Thymus (tissue), 11 donors: ENCODE measurements around the gene BANK1. TPM values are rescaled to one million over a fixed set of nuclear protein-coding genes. Genes with fewer than 3 reads are reported as not detected.
"Not testable (repeated sequence)": the region's sequence is repeated elsewhere in the genome, so short reads cannot be mapped to it uniquely, and the experiment has no call there.

Experiments
- DNase-seq, 9 donors: peaks; one replicate each; pipeline ENCODE4 v3.0.0-alpha.2; 2013; ENCODE audit warnings: low spot score in 9 of 9, low read depth in 6 of 9, missing footprints in 1 of 9
- H3K27ac ChIP-seq, 2 donors: one replicate each; pipeline ENCODE4 v1.5.1; 2013; ENCODE audit warnings: control low read depth in 1 of 2, low read depth in 1 of 2, low read length in 1 of 2, mild to moderate bottlenecking in 1 of 2, moderate library complexity in 1 of 2
- H3K27me3 ChIP-seq, 2 donors: one replicate each; pipeline ENCODE4 v1.5.1; 2013; ENCODE audit warnings: low read length in 1 of 2; ENCODE audit not compliant: control insufficient read depth in 2 of 2, insufficient read depth in 1 of 2
- H3K36me3 ChIP-seq, 2 donors: one replicate each; pipeline ENCODE4 v1.5.1; 2013; ENCODE audit warnings: low read length in 1 of 2, mild to moderate bottlenecking in 1 of 2, moderate library complexity in 1 of 2; ENCODE audit not compliant: control insufficient read depth in 2 of 2, insufficient read depth in 2 of 2
- H3K4me1 ChIP-seq, 2 donors: one replicate each; pipeline ENCODE4 v1.5.1; 2013; ENCODE audit warnings: low read length in 2 of 2; ENCODE audit not compliant: control insufficient read depth in 2 of 2, insufficient read depth in 2 of 2
- H3K4me3 ChIP-seq, 2 donors: one replicate each; pipeline ENCODE4 v1.5.1; 2013; ENCODE audit warnings: low read length in 2 of 2, control low read depth in 1 of 2, mild to moderate bottlenecking in 1 of 2
- H3K9me3 ChIP-seq, 2 donors: one replicate each; pipeline ENCODE4 v1.5.1; 2013; ENCODE audit warnings: low read length in 1 of 2, mild to moderate bottlenecking in 1 of 2; ENCODE audit not compliant: control insufficient read depth in 2 of 2, insufficient read depth in 1 of 2
- WGBS: extraction: QIAGEN DNeasy Blood & Tissue Kit; methylation state at CpG from one replicate; pipeline ENCODE4 v1.1.7; 2013; 5-methylcytosine and 5-hydroxymethylcytosine counted together
- polyA plus RNA-seq: library from polyadenylated mRNA; stranded (reverse); fragments of 200-250 nt; gene quantifications from one replicate; pipeline ENCODE4 v1.2.3, GENCODE V29; 2013
- total RNA-seq: library from RNA; stranded (reverse); fragments of 120-200 nt; gene quantifications from one replicate; pipeline ENCODE4 v1.2.4, GENCODE V29; 2013
- donor health status: healthy.

Gene BANK1
- total and polyA plus RNA-seq, 2 donors, result 1.7 to 10.9 TPM

DNA sequence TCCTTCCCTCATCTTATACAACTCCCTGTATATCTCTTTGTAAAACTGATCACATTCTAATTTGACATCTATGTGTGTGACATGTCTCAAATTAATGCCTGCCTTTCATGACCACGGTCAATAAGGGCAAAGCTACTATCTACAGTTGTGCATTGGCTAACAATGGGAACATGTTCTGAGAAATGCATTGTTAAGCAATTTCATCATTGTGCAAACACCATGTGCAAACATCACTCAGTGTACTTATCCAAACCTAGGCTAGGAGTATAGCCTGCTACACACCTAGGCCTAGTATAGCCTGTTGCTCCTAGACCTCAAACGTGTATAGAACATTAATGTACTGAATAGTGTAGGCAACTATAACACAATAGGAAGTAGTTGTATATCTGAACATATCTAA is 95.0 kb downstream of the BANK1 start:
- no peaks in the 10 kb centered on the region for H3K4me1 ChIP-seq
- no peaks in the 10 kb centered on the region for H3K36me3 ChIP-seq
- DNase-seq, result no peak
- no peak overlapping the region for H3K27ac ChIP-seq
- H3K27me3 ChIP-seq, result no peaks in the 10 kb centered on the region
- H3K4me3 ChIP-seq, result no peak overlapping the region
- WGBS, result 72% methylated on average over 2 of the region's 2 CpGs
- no peaks in the 10 kb centered on the region for H3K9me3 ChIP-seq

DNA sequence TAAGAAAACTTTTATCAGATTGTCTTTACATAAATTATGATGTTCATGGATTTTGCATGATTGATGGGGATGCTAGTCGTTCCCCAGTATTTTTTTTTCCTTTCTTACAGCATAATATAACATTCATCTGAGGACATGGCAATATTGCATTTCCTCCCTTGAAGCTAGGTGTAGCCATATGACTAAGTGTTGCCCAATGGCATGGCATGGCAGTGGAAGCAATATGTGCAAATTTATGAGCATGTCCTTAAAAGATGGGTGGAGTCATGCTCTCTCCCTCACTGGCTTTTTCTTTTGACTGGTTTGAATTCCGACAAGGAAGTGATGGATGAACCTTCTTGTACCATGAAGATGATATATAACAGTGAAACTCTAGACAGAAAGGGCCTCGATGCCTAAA is 96.3 kb downstream of the BANK1 start:
- H3K4me3 ChIP-seq, result no peak overlapping the region
- H3K27me3 ChIP-seq, result no peaks in the 10 kb centered on the region
- H3K4me1 ChIP-seq, result no peaks in the 10 kb centered on the region
- no peak for DNase-seq
- H3K36me3 ChIP-seq, result no peaks in the 10 kb centered on the region
- no peak overlapping the region for H3K27ac ChIP-seq
- no peaks in the 10 kb centered on the region for H3K9me3 ChIP-seq
- WGBS, result 95% methylated on average over 3 of the region's 3 CpGs

DNA sequence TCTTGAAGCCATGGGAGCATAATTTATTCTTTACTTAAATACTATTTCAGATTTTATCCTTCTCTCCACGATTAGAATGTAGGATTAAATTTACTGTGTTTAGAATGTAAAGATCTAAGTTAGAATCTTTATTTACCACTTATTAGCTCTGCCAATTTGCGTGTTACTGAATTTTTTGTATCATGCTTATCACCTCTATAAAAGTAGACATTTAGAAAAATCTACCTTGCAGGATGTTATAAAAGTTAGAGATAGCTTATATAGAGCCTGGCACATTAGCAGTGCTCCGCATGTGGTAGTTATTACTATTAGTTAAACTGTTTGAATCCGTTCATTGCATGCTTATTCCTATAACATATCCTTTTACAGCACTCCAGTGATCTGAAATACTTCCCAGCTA is 97.9 kb downstream of the BANK1 start:
- H3K4me1 ChIP-seq, result no peaks in the 10 kb centered on the region

DNA sequence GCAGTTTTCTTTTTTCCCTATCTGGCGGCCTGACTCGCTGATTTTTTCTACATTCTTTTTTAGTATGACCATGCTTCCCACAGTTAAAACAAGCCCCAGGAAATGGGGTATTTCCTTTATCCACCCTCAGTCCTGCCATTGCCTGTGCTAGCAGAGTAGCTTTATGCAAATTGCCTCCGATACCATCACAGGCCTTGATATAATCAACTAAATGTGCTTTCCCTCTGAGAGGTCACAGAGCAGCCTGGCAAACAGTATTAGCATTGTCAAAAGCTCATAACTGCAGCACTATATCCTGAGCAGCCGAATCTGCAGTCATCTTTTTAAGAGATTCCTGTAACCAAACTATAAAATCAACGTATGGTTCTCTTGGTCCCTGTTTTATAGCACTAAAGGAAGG is 115.0 kb downstream of the BANK1 start:
- WGBS, result 93% methylated on average over 5 of the region's 5 CpGs
- not testable (repeated sequence) for DNase-seq, H3K27me3 ChIP-seq, H3K4me3 ChIP-seq, H3K27ac ChIP-seq, H3K4me1 ChIP-seq, H3K9me3 ChIP-seq, H3K36me3 ChIP-seq

More for the DNA sequence above, 97.9 kb downstream of the BANK1 start:
- Histone ChIP-seq H3K9me3 (no peaks in the 10 kb centered on the region), H3K36me3 (no peaks in the 10 kb centered on the region), H3K27me3 (no peaks in the 10 kb centered on the region), H3K4me3 (no peak overlapping the region), H3K27ac (no peak overlapping the region)
- DNase-seq, result no peak
- WGBS, result 95% methylated on average over 4 of the region's 4 CpGs

DNA sequence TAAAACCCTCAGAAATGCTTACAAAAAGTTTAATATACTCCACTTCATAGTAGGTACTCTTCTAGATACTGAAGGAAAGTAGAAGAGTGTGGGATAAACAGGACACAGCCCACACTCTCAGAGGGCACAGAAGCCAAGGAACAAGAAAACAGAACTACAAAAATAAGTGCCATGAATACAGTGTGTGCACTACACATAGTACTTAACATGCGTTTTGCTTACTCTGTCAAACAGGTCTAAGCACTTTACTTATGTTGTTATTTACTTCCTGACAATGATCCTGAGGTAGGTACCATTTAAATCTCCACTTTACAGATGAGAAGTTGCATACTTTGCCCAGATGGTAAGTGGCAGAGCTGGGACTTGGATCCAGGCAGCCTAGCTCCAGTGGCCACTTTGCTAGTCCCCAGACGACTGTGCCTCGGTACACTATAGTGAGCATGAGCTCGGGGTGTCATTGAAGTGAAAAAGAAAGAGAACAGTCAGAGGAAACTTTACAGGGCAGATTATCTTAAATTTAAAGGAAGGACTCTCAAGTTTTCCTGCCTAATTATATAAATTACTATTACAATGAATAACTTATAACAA is 120.3 kb downstream of the BANK1 start:
- H3K36me3 ChIP-seq, result no peaks in the 10 kb centered on the region
- no peak for DNase-seq
- 98% methylated on average over 4 of the region's 4 CpGs for WGBS
- no peaks in the 10 kb centered on the region for H3K4me1 ChIP-seq
- no peaks in the 10 kb centered on the region for H3K9me3 ChIP-seq
- no peak overlapping the region for H3K4me3 ChIP-seq
- no peak overlapping the region for H3K27ac ChIP-seq
- no peaks in the 10 kb centered on the region for H3K27me3 ChIP-seq

DNA sequence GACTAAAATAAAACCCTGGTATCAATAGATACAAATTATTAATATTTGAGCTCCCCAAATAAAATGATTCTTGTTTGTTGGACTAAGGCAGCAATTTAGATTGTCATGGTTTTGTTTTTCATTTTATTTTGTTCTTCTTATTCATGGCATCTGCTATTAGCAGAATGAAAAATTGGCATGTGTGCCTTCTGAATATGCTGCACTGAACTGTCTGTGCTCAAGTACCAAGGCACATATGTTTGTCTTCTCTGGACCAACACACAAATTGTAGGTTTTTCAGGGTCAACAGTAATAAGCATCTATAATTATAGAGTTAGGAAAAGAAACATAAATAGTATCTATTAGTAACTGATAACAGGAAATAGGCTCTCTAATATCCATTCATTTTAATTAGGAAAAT is 121.1 kb downstream of the BANK1 start:
- no peak for DNase-seq
- Histone ChIP-seq H3K4me1 (no peaks in the 10 kb centered on the region), H3K27me3 (no peaks in the 10 kb centered on the region), H3K27ac (no peak overlapping the region), H3K9me3 (no peaks in the 10 kb centered on the region), H3K4me3 (no peak overlapping the region), H3K36me3 (no peaks in the 10 kb centered on the region)

DNA sequence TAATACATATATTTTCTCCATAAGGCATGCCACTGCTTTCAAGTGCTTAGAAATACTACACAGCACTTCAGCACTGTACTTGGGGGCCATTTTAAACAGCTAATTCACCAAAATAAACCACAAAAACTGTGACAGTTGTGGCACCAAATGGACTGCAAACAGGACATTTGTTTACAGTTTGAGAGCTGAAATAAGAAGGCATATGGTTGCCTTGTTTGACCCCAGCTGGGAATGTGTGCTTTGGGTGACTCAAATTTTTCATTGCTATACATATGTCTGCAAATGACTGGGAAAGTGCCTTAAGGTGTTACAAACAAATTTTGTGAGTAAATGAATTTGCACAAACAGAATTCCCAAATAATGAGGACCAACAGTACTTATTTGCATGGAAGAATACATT is 124.2 kb downstream of the BANK1 start:
- H3K27me3 ChIP-seq, result no peaks in the 10 kb centered on the region
- no peak for DNase-seq

DNA sequence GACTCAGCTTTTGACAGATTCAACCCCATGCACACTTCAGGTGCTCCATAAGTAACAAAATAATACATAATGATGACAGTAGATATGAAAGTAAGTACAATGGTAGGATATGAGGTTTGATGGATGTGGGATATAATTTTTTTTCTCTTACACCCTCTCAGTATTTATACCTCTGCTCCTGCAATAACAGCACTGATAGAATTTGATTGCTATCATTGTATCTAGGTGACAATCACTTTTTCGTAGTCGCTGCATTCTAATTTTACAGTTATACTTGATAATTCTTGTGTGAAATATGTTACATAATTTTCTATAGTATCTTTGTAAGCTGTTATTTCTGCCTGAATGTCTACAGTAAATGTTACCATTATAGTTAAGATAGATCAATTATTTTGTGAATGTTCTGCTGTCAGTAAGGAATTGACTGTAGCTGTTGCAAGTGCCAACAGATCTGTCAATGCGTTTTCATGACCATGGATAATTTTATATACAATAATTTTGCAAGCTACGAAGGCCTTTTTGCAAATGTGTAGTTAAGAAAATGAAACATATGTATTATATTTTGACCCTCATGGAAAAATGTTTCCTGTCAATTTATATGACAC is 128.9 kb downstream of the BANK1 start:
- no peak for DNase-seq
- Histone ChIP-seq H3K27me3 (no peaks in the 10 kb centered on the region), H3K36me3 (no peaks in the 10 kb centered on the region), H3K4me3 (no peak overlapping the region), H3K9me3 (no peaks in the 10 kb centered on the region), H3K27ac (no peak overlapping the region), H3K4me1 (no peaks in the 10 kb centered on the region)
- 98% methylated on average over 4 of the region's 4 CpGs for WGBS

More for the DNA sequence above, 124.2 kb downstream of the BANK1 start:
- Histone ChIP-seq H3K36me3 (no peaks in the 10 kb centered on the region), H3K27ac (no peak overlapping the region), H3K4me3 (no peak overlapping the region), H3K9me3 (no peaks in the 10 kb centered on the region), H3K4me1 (no peaks in the 10 kb centered on the region)

DNA sequence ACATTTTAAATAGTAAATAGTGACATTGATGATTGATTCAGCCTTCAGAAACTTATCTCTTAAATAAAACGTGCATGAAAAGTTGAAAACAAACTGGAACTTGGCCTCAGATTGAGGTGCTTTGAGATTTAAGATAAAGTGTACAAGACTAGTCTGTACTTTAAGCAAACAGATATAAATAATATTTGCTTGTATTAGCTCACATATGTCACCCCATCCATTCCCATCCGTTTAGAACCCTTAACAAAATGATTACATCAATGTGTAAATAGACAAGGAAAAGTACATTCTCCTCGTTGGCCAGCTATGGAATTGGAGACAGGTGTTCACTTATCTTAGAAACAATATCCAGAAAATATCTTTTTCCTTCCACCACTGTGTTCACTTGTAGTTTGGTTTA is 130.8 kb downstream of the BANK1 start:
- H3K9me3 ChIP-seq, result no peaks in the 10 kb centered on the region
- WGBS, result 93% methylated on average over 3 of the region's 3 CpGs
- H3K27me3 ChIP-seq, result no peaks in the 10 kb centered on the region
- H3K27ac ChIP-seq, result no peak overlapping the region
- no peaks in the 10 kb centered on the region for H3K36me3 ChIP-seq
- no peak overlapping the region for H3K4me3 ChIP-seq
- no peaks in the 10 kb centered on the region for H3K4me1 ChIP-seq
- no peak for DNase-seq
